ENCODE results near the gene SBDS.
"Not testable (repeated sequence)": the region's sequence is repeated elsewhere in the genome, so short reads cannot be mapped to it uniquely, and the experiment has no call there.

GRCh38 chr7:66969001-66969400, 26.4 kb downstream of the SBDS start:
- TF ChIP-seq, protein P1, sequence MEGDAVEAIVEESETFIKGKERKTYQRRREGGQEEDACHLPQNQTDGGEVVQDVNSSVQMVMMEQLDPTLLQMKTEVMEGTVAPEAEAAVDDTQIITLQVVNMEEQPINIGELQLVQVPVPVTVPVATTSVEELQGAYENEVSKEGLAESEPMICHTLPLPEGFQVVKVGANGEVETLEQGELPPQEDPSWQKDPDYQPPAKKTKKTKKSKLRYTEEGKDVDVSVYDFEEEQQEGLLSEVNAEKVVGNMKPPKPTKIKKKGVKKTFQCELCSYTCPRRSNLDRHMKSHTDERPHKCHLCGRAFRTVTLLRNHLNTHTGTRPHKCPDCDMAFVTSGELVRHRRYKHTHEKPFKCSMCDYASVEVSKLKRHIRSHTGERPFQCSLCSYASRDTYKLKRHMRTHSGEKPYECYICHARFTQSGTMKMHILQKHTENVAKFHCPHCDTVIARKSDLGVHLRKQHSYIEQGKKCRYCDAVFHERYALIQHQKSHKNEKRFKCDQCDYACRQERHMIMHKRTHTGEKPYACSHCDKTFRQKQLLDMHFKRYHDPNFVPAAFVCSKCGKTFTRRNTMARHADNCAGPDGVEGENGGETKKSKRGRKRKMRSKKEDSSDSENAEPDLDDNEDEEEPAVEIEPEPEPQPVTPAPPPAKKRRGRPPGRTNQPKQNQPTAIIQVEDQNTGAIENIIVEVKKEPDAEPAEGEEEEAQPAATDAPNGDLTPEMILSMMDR (IDR thresholded peaks at IDR 0.05), result not testable (repeated sequence)
- TF ChIP-seq POLR2A (IDR thresholded peaks at IDR 0.05), result not testable (repeated sequence)

Data from right lobe of liver (tissue), 4 donors.